Activated T-cell treated with anti-CD3 and anti-CD28 coated beads, Interleukin-2, amount 50 U/mL, for 4 hours (primary cell): Measurements from ENCODE around the gene PROB1. TPM values are rescaled to one million over a fixed set of nuclear protein-coding genes. Genes with fewer than 3 reads are reported as not detected.
"Not testable (repeated sequence)": the region's sequence is repeated elsewhere in the genome, so short reads cannot be mapped to it uniquely, and the experiment has no call there.

Experiments used
- ATAC-seq, 2 donors: fragments of 200-7000 bp; cut with Tn5 transposase; one replicate each; pipeline ENCODE4 v1.10.0; 2021
- DNase-seq: peaks from one replicate; pipeline ENCODE4 v3.0.0-alpha.2; 2020
- H3K27me3 Mint-ChIP-seq: one replicate; pipeline ENCODE4 v1.8.0; 2021; ENCODE audit warnings: low read depth, mixed read lengths
- H3K36me3 Mint-ChIP-seq: one replicate; pipeline ENCODE4 v1.8.0; 2022; ENCODE audit warnings: mixed read lengths; ENCODE audit not compliant: insufficient read depth
- H3K4me1 Mint-ChIP-seq: one replicate; pipeline ENCODE4 v1.8.0; 2021; ENCODE audit warnings: low read depth, mixed read lengths
- H3K4me3 Mint-ChIP-seq: one replicate; pipeline ENCODE4 v1.8.0; 2021; ENCODE audit warnings: mild to moderate bottlenecking, moderate library complexity, mixed read lengths
- H3K9me3 Mint-ChIP-seq: one replicate; pipeline ENCODE4 v1.8.0; 2021; ENCODE audit warnings: mixed read lengths
- total RNA-seq, 3 donors: library from RNA; stranded (reverse); gene quantifications; one replicate each; pipeline ENCODE4 v1.2.1, GENCODE V29; 2021

Gene PROB1
- total RNA-seq, 3 donors from 2014 or later, result 2.2 to 4.8 (median 4.1) TPM

GRCh38 chr5:139418793-139419192 is 23.9 kb upstream of the PROB1 start:
- Mint-ChIP-seq H3K27me3 (no peaks in the 10 kb centered on the region), H3K36me3 (peaks cover 18% of the 10 kb centered on the region), H3K4me1 (peaks cover 33% of the 10 kb centered on the region), H3K4me3 (no peak overlapping the region), H3K9me3 (no peaks in the 10 kb centered on the region)
- DNase-seq, result no peak
- no peak for ATAC-seq

DNA sequence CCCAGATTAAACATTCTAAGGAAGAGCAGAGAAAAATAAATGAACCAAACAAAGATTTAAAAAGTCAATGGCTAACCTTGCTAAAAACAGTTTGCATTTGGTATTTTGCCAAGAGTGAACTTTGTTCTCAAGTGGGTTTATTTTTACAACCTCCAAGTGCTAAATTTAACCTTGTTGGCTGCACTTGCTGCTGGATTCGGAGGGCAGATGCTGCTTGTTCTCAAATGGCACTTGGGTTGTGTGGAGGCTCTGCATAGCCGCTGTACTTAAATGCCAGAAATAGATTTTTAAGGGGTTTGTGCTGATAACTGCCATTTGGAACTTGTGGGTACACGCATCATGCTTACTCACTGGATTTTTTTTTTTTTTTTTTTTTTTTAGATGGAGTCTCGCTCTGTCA is 22.3 kb upstream of the PROB1 start:
- Mint-ChIP-seq H3K4me3 (no peak overlapping the region), H3K27me3 (no peaks in the 10 kb centered on the region), H3K36me3 (peaks cover 13% of the 10 kb centered on the region), H3K4me1 (peaks cover 39% of the 10 kb centered on the region), H3K9me3 (no peaks in the 10 kb centered on the region)
- ATAC-seq (no peak), DNase-seq (no peak)

GRCh38 chr5:139416651-139417050 is 21.7 kb upstream of the PROB1 start:
- ATAC-seq (no peak), DNase-seq (no peak)
- peaks cover 12% of the 10 kb centered on the region for H3K36me3 Mint-ChIP-seq
- H3K4me1 Mint-ChIP-seq, result peaks cover 38% of the 10 kb centered on the region
- H3K9me3 Mint-ChIP-seq, result no peaks in the 10 kb centered on the region
- H3K4me3 Mint-ChIP-seq, result peak overlapping the region; percentile 6
- H3K27me3 Mint-ChIP-seq, result no peaks in the 10 kb centered on the region

DNA sequence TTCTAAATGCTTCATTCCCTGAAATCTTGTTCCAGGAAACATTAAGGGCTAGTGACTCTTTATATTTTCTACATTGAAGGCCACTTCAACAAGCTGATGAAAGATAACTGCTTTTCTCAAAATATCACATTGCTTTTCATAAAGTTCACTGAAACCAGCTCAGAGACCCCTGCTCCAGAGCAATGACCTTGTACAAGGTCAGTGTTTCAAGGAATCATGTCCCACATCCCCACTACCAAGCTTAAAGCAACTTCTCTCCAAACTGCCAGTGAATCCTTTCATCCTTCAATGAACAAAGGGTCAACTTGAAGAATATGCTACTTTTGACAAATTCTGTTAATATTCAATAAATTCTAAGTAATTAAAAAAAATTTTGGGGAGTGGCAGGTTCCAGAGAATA is 21.0 kb upstream of the PROB1 start:
- peak overlapping the region; percentile 51 for H3K4me3 Mint-ChIP-seq
- no peak for DNase-seq
- peaks cover 11% of the 10 kb centered on the region for H3K36me3 Mint-ChIP-seq
- no peaks in the 10 kb centered on the region for H3K27me3 Mint-ChIP-seq
- ATAC-seq, result no peak
- H3K4me1 Mint-ChIP-seq, result peaks cover 38% of the 10 kb centered on the region
- no peaks in the 10 kb centered on the region for H3K9me3 Mint-ChIP-seq

GRCh38 chr5:139415221-139415861 is 20.4 kb upstream of the PROB1 start:
- peak overlapping the region; percentile 58 for H3K4me3 Mint-ChIP-seq
- H3K27me3 Mint-ChIP-seq, result no peaks in the 10 kb centered on the region
- H3K9me3 Mint-ChIP-seq, result no peaks in the 10 kb centered on the region
- H3K4me1 Mint-ChIP-seq, result peaks cover 38% of the 10 kb centered on the region
- H3K36me3 Mint-ChIP-seq, result peaks cover 8% of the 10 kb centered on the region
- DNase-seq, result no peak
- ATAC-seq, result peak; percentile 68 to 69

DNA sequence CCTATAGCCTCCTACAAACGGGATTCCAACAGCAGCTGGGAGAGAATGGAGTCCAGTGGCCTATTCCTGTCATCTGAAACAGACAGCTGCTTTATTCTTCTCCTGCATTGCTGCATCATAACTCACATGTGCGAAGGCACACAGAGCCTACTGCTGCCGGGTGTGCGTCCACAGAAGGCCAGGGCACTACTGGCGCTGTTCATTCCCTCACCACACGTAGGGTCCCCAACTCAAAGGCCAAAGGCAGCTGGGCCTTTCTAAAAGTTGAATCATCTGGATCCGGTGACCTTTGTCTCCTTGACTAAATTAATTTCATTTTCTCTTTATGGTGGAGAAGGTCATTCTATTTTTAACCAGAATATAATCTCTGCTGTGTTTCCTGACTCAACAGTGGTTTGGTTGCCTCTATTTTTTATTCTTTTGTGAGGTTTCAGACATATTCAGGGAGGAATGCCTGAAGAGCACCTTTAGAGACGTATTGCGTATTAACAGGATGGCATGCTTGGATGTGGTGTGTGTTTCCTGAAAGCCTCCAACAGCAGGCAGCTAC is 19.8 kb upstream of the PROB1 start:
- ATAC-seq, result peak; percentile 24 to 27
- Mint-ChIP-seq H3K4me3 (peak overlapping the region; percentile 58), H3K4me1 (peaks cover 38% of the 10 kb centered on the region), H3K36me3 (peaks cover 8% of the 10 kb centered on the region), H3K9me3 (no peaks in the 10 kb centered on the region), H3K27me3 (no peaks in the 10 kb centered on the region)
- no peak for DNase-seq

DNA sequence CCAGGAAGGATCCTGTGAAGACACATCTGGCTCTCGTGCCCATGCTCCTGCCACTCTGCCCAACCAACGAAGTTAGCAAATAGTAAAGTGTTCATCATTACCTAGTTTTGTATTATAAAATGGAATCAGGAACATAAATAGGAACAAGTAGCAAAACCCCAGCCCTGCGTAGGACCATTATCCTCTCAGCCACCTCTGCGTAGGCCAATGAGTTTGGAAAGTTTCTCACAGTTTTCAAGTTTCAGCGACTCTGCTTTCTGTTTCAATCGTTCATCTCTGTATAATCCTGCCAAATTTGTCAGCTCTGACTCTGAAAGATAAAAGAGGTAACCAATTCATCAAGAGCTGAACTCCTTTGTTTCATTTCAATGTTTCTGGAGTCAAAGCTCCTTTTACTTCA is 19.1 kb upstream of the PROB1 start:
- no peaks in the 10 kb centered on the region for H3K27me3 Mint-ChIP-seq
- ATAC-seq (peak; percentile 77 to 80), DNase-seq (no peak)
- H3K9me3 Mint-ChIP-seq, result no peaks in the 10 kb centered on the region
- H3K4me3 Mint-ChIP-seq, result peak overlapping the region; percentile 41
- peaks cover 5% of the 10 kb centered on the region for H3K36me3 Mint-ChIP-seq
- peaks cover 38% of the 10 kb centered on the region for H3K4me1 Mint-ChIP-seq

- H3K9me3 Mint-ChIP-seq, result no peaks in the 10 kb centered on the region
Measured at GRCh38 chr5:139413153-139413552, 18.2 kb upstream of the PROB1 start.

GRCh38 chr5:139410993-139411828 is 16.3 kb upstream of the PROB1 start:
- H3K4me1 Mint-ChIP-seq, result peaks cover 43% of the 10 kb centered on the region
- H3K9me3 Mint-ChIP-seq, result no peaks in the 10 kb centered on the region
- ATAC-seq (no peak), DNase-seq (no peak)
- peaks cover 3% of the 10 kb centered on the region for H3K36me3 Mint-ChIP-seq
- H3K4me3 Mint-ChIP-seq, result no peak overlapping the region
- no peaks in the 10 kb centered on the region for H3K27me3 Mint-ChIP-seq

More at GRCh38 chr5:139413153-139413552, 18.2 kb upstream of the PROB1 start:
- ATAC-seq (no peak), DNase-seq (no peak)
- peaks cover 3% of the 10 kb centered on the region for H3K36me3 Mint-ChIP-seq
- H3K4me3 Mint-ChIP-seq, result no peak overlapping the region
- H3K4me1 Mint-ChIP-seq, result peaks cover 38% of the 10 kb centered on the region
- H3K27me3 Mint-ChIP-seq, result no peaks in the 10 kb centered on the region

DNA sequence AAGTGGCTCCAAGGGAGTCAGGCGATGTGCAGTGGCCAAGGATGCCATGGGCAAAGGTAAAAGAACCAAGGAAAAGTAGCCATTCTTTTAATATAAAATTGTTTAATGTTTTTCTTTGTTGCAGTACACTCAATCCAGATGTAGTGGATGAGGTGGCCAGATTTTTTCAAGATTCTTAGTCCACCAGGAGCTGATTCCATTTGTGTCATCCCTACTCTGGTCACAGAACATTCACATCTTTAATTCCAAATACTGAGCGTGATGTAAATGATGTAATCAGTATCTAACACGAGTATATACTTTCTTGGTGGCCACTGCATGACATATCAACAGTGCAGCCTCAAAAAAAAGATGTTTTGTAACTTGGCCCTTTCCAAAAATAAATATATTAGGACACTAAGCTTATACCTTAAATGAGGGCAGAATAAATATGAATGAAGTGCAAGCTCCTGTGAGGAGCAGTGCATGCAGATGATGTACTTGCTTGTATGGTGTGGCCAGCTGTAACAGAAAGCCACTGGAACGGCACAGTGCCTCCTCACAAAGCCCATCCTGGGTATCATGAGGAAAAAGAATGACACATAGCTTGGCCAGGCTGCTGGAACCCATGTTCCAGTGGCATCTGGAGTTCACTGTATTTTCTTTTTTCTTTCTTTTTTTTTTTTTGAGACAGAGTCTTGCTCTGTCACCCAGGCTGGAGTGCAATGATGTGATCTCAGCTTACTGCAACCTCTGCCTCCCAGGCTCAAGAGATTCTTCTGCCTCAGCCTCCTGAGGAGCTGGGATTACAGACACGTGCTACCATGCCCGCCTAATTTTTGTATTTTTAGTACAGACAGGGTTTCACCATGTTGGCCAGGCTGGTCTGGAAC is 15.5 kb upstream of the PROB1 start:
- Mint-ChIP-seq H3K4me3 (no peak overlapping the region), H3K27me3 (no peaks in the 10 kb centered on the region), H3K9me3 (no peaks in the 10 kb centered on the region), H3K4me1 (peaks cover 35% of the 10 kb centered on the region), H3K36me3 (peaks cover 3% of the 10 kb centered on the region)
- no peak for DNase-seq
- no peak for ATAC-seq

DNA sequence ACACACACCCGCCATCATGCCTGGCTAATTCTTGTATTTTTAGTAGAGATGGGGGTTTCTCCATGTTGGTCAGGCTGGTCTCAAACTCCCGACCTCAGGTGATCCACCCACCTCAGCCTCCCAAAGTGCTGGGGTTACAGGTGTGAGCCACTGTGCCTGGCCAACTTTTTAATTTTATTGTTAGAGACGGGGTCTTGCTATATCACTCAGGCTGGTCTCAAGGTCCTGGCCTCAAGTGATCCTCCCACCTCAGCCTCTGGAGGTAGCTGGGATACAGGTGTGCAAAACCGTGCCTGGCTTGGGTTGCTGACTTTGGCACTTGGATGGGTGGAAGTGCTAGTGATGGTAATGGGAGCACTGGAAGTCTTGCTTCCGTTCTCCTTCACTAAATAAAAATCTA is 14.2 kb upstream of the PROB1 start:
- peaks cover 29% of the 10 kb centered on the region for H3K4me1 Mint-ChIP-seq
- not testable (repeated sequence) for H3K36me3 Mint-ChIP-seq, H3K4me3 Mint-ChIP-seq, H3K27me3 Mint-ChIP-seq, H3K9me3 Mint-ChIP-seq, ATAC-seq, DNase-seq

DNA sequence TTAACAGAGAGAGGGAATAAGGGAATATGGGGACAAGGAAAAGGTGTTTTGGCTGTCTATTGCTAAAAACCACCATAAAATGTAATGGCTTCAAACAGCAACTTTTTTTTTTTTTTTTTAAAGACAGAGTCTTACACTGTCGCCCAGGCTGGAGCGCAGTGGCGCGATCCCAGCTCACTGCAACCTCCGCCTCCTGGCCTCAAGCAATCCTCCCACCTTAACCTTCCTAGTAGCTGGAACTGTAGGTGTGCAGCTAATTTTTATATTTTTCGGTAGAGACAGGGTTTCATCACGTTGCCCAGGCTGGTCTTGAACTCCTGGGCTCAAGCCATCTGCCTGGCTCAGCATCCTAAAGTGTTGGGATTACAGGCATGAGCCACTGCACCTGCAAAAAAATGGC is 13.3 kb upstream of the PROB1 start:
- Mint-ChIP-seq H3K4me3 (no peak overlapping the region), H3K4me1 (peaks cover 29% of the 10 kb centered on the region), H3K9me3 (no peaks in the 10 kb centered on the region), H3K27me3 (no peaks in the 10 kb centered on the region), H3K36me3 (peaks cover 3% of the 10 kb centered on the region)
- no peak for DNase-seq
- ATAC-seq, result no peak

GRCh38 chr5:139407517-139407916 is 12.6 kb upstream of the PROB1 start:
- no peaks in the 10 kb centered on the region for H3K27me3 Mint-ChIP-seq
- no peak overlapping the region for H3K4me3 Mint-ChIP-seq
- peaks cover 31% of the 10 kb centered on the region for H3K4me1 Mint-ChIP-seq
- ATAC-seq (no peak), DNase-seq (no peak)
- H3K36me3 Mint-ChIP-seq, result peaks cover 3% of the 10 kb centered on the region
- no peaks in the 10 kb centered on the region for H3K9me3 Mint-ChIP-seq

DNA sequence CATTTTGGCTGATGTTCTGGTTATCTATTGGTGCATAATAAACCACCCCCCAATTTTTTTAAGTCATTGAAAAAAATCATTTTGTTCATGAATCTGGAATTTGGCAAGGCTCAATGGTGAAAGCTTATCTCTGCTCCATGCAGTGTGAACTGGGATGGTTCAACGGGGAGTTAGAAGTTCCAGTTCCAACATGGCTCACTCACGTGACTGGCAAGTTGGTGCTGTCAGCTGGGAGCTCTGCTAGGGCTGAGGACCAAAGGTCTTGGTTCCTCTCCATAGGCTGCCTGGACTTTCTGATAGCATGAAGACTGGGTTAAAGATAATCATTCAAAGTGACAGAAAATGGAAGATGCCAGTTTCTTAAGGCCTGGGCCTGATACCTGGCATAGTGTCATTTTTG is 12.1 kb upstream of the PROB1 start:
- DNase-seq (no peak), ATAC-seq (no peak)
- Mint-ChIP-seq H3K9me3 (no peaks in the 10 kb centered on the region), H3K4me1 (peaks cover 34% of the 10 kb centered on the region), H3K27me3 (no peaks in the 10 kb centered on the region), H3K36me3 (peaks cover 3% of the 10 kb centered on the region), H3K4me3 (no peak overlapping the region)
